Superior temporal gyrus (tissue), 1 donor: Measurements from ENCODE around the gene ZBTB21.

Experiments used
- DNase-seq: peaks from one replicate; pipeline ENCODE4 v3.0.0-alpha.2; 2016; ENCODE audit errors: extremely low spot score

ZBTB21 gene

DNA sequence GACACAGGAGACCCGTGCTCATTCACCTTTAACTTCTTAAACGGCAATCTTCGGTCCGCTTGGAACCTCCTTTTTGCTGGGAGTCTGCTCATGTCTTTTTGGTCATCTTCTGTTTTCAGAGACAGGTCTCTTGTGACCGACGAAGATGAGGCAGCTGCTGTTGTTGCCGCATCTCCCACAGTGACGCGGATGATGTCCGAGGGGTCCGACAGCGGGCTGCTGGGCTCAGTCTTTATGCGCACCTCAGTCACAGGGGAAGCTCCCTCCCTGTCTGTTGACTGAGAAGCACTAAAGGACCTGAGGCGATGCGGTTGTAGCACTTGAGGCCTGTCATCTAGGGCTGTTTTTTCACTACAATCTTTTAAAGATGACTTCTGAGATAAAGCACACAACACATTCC lies 17.6 kb downstream of the ZBTB21 start:
- no peak for DNase-seq

- DNase-seq: no peak
These were observed 18.5 kb downstream of the ZBTB21 start for GRCh38 chr21:41991659-41992058.

DNA sequence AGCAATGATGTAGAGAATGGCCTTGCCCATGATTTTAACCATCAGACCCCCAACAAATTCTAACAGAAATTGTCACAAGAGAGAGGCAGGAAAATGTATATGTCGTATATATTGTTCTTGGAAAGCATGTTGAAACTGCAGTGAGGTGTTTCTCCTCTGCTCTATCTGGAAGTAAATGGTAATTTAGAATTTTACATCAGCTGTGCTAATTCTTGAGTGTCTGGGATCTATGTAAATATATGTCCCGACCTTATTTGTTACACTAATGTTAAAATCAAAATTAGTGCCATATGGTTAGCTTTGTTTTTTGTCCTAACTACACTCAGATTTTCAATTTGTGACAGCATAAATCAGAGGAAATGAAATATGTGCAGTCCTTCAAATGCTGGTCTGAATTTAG lies 20.5 kb downstream of the ZBTB21 start:
- no peak for DNase-seq

GRCh38 chr21:41987310-41987709 lies 22.9 kb downstream of the ZBTB21 start:
- DNase-seq: no peak

DNA sequence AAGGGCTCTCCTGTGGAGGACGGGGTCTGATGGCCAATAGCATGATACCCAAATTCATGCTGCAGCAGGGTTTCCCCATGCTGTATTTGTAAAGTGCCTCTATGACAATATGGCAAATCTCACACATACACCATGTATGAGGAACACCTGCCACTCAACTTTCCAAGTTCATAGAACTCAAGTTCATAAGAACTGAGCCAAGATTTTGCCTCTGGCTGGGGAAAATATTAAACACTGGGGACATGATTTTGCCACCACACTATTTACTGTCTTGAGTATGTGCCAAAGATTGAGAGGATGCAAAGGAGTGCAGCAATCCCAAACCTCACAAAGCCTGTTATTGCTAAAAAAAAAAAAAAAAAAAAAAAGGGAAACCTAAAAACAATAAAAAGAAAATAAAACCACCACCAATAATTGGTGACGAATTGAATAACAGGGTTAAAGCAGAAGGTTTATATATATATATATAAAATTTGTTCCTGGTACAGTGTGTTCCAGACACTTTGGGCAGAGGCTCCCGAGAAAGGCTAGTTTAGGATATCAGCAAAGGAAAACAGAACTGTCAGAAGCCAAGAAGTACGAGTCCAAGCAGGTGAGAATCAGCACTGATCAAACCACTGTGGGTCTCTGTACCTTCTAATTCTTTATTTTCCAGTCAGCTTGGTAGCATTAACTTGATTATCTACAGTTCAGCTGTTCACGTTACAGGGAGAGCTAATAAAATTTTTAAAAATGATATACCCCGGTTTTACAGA lies 24.3 kb downstream of the ZBTB21 start:
- DNase-seq: no peak

GRCh38 chr21:41983229-41983628 lies 26.9 kb downstream of the ZBTB21 start:
- no peak for DNase-seq

- no peak for DNase-seq
These were observed 29.6 kb downstream of the ZBTB21 start for GRCh38 chr21:41980561-41980960.

- no peak for DNase-seq
These were observed 30.3 kb downstream of the ZBTB21 start for GRCh38 chr21:41979751-41980369.

- DNase-seq: no peak
These were observed 30.8 kb downstream of the ZBTB21 start for GRCh38 chr21:41979335-41979734.

DNA sequence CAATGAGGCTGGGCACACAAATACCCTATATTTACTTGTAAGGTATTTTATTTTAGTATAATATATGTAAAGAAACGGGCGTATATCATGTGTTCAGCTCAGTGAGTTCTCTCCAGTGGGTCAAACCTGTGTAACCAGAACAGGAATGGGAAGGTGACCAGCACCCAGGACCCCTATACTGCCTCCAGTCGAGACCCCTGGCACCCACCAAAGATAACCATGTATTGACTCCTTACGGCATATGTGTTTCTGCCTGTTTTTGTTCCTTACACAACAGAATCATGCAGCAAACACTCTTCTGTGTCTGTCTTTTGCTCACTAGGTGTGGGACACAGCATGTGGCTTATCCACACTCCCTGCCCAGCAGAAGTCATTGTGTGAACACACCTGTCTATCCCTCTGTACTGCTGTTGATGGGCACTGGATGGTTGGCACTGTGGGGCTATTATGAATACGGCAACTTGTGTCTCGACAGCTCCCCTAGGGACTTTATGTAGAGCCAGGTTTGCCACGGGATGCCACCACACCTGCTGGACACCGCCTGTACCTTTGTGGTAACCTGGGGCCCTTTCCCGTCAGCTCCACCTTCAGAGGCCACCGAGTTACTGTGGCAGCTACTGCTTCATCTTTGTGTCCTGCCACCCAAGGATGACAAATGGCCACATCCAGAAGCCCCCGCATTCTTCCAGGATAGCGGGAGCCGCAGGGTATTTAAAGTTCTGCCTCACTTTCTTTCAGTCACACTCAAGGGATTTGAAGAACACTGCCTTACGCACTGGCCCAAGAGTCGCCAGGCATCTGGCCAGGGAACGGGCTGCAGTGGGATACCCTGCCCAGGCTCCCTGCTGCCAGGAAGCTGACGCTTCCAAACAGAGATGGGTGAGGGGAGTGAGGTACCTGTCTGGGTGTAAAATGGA lies 32.9 kb downstream of the ZBTB21 start:
- DNase-seq: no peak

DNA sequence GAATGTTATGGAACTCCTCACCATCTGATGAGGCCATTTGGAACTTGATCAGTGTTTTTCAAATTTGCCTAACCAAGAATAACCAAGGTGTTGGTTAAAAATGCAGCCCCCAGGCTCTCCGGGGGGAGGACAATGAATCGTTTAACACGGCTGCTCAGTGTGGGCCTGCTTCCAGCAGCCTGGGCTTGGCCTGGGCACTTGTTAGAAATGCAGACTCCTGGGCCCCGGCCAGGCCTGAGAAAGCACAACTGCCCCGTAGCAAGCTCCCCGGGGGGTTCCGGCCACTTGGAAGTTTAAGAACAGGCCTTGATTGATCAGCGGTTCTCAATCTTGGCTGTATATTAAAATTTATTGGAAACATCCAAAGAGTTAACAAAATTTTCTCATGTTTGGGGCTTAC lies 33.5 kb downstream of the ZBTB21 start:
- DNase-seq: no peak

DNA sequence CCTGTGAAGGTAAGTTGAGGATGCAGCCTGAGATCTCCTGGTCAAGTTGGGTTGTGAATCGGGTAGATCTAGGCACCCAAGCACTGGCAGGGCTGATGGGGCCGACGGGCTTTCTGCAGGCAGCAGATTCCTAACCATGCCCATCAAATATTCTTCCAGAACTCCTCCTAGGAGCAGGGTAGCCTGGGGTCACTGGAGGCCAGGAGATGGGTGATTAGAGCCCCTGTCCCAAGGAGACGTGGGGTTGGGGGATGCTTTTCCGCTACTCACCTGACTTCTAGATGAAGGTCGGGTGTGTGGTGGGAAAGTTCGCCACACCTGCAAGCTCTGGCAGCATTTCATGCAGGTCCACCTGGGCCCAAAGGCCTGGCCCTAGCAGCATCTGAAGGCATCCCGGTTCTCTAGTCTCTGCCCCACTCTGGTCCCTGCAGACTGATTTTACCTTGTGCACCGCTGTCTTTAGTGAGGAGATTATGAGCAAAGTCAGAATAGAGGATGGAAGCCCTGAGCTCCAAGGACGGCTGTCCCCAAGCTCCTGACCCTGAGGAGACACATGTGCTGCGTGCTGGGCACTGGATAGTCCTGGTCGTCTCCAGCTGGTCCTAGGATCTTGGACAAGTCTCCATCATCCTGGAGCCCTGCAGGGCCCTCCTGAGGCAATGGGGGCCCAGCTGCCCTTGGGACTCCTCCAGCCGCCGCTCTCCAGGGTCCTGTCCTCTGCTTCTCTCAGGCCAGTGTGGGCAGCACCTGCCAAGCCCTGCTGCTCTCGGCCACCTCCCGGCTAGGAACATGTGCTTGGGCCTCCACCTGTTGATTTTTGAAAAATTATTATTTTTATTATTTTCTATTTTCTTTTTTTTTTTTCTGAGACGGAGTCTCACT lies 34.5 kb downstream of the ZBTB21 start:
- no peak for DNase-seq

- no peak for DNase-seq
These were observed 35.5 kb downstream of the ZBTB21 start for GRCh38 chr21:41974752-41975053.

DNA sequence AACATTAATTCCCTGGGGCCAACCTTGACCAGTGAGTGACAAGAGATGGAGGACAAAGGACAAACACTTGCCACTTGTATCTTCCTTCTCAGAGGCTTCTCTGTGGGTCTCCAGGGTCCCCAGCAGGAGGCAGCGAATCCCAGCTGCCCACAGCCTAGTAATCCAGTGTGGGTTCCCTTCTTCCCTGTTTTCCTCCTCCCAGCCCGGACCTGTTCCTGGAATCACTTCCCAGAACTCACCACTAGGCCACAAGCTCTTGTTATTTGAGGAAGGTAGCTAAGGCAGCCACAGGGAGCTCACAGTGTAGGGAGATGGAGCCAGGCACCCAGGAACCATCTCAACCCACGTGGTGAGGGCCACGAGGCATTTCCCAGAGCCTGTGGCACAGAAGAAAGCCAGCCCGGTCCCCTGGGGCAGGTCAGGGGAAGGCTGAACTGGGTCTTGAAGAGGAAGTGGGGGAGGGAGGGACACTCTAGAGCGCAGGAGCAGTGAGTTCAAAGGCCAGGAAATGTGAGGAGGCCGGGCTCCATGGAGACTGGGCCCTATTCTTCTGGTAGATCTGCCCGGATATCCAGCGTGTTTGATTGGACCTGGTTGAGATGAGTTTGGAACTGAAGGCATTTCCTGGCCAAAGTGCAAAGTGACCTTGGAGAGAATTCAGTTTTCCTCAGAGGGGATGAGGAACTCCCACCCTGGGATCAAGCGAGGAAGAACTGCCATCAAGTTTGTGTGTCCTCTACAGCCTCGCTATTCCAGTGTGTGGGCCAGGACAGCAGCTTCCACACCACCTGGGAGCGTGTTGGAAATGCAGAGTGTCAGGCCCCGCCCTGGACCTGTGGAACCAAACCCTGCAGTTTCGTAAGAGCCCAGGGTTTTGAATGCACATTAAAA lies 36.1 kb downstream of the ZBTB21 start:
- no peak for DNase-seq

DNA sequence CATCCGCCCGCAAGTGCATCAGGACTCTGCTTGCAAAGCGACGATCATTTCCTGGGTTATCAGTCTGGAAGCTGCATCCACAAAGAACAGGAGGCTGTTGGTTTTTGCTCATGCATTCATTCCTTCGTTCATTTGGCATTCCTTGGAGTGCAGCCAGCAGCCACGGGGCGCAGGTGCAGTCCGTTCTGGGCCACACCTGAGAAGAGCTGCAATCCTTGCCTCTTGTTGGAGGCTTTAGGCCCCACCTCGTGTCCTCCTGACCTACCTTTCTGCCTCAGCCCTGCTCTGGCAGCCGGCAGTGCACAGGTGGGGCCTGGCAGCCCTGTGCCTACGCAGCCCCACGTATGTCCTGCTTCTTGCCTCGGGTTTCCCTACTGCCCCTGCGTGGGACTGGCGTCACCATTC lies 36.7 kb downstream of the ZBTB21 start:
- no peak for DNase-seq

GRCh38 chr21:41972511-41973205 lies 37.5 kb downstream of the ZBTB21 start:
- DNase-seq: no peak

DNA sequence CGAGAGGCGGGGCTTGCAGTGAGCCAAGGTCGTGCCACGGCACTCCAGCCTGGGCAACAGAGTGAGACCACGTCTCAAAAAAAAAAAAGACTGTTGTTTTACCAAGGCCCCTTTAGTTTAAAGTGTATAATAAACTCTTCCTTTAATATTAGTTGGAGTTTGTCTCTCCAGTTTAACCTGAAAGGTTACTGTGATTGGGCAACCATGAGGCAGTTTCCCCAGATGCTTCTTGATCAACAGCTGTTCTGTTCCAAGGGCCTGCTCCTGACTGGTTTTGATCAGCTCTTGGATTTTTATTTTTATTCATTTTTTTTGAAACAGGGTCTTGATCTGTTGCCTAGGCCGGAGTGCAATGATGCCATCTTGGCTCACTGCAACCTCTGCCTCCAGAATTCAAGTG lies 38.3 kb downstream of the ZBTB21 start:
- DNase-seq: no peak

GRCh38 chr21:41970751-41971653 lies 39.2 kb downstream of the ZBTB21 start:
- no peak for DNase-seq

DNA sequence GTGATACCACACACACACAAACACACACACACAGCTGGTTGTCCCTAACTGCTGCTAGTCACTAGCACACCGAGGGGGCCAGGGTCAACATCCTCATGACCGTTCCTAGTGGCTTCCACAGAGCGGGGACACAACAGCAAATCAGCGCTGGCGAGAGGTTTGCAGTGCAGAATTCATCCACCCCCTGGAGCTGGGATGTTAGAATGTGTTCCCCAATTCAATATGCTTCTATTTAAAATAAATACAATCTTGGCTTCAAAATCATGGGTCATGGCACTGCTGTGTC lies 40.1 kb downstream of the ZBTB21 start:
- DNase-seq: no peak
